HCT116 (cell line): ENCODE data around the gene PDE4D. TPM values are rescaled to one million over a fixed set of nuclear protein-coding genes. Genes with fewer than 3 reads are reported as not detected.

Experiments
- ATAC-seq: fragments of 200-7000 bp; cut with Tn5 transposase; 2 replicates; pipeline ENCODE4 v1.9.1; 2020; ENCODE audit warnings: mild to moderate bottlenecking, moderate library complexity
- BruUV-seq: library from RNA; stranded (reverse); fragments of 400-500 nt; replicated peaks from 2 replicates; lab custom pipeline; 2021; lab: Mats Ljungman, UMichigan
- CTCF ChIA-PET: fragments of 300-600 bp; sonication (Branson Sonifier 250); formaldehyde crosslinking; loops from one replicate; lab custom pipeline; 2021; ENCODE audit warnings: antibody characterized with exemption; lab: Charles Lee
- POLR2A ChIA-PET: fragments of 300-600, 350-600 bp; sonication (Branson Sonifier 250); formaldehyde crosslinking; loops from one replicate; lab custom pipeline; 2021; ENCODE audit warnings: antibody characterized with exemption; lab: Charles Lee
- RAD21 ChIA-PET, 2 experiments: fragments of 300-600 bp; sonication (Branson Sonifier 250); formaldehyde crosslinking; loops; one replicate each; lab custom pipeline; 2023; ENCODE audit warnings: low total read pairs in 2 of 2; ENCODE audit not compliant: uncharacterized antibody in 2 of 2, unreplicated experiment in 2 of 2, low non-redundant PET in 1 of 2; lab: Charles Lee
- DNase-seq: peaks from one replicate; pipeline ENCODE4 v3.0.0-alpha.2; 2010; ENCODE audit warnings: low read depth, low spot score
- H2AFZ ChIP-seq: fragments of 200-600 bp; shearing (Covaris generic), sonication (generic); 2 replicates; pipeline ENCODE4 v1.6.1; 2017; ENCODE audit warnings: low read depth, mixed run types, mixed read lengths, antibody characterized with exemption, low read length; ENCODE audit not compliant: poor library complexity, severe bottlenecking
- H3K27ac ChIP-seq: 2 replicates; pipeline ENCODE4 v1.5.1; 2012; ENCODE audit warnings: low read depth, low read length
- H3K27me3 ChIP-seq: fragments of 200-600 bp; sonication (generic); 2 replicates; pipeline ENCODE4 v1.6.1; 2016; ENCODE audit warnings: mixed run types, low read length, mixed read lengths; ENCODE audit not compliant: insufficient read depth
- H3K36me3 ChIP-seq, 2 experiments: fragments of 200-500 bp in 1 of 2; fragments of 200-600 bp in 1 of 2; sonication (Bioruptor generic) in 1 of 2; sonication (generic) in 1 of 2; 2 replicates each; pipeline versions ENCODE4 v1.5.1 to v1.6.1; 2014 to 2016; ENCODE audit warnings: low read length in 2 of 2, inconsistent platforms in 1 of 2, mixed read lengths in 1 of 2, mixed run types in 1 of 2; ENCODE audit not compliant: insufficient read depth in 2 of 2, control insufficient read depth in 1 of 2
- H3K4me1 ChIP-seq, 2 experiments: fragments of 200-600 bp in 1 of 2; sonication (generic) in 1 of 2; 2 replicates each; pipeline versions ENCODE4 v1.5.1 to v1.6.1; 2012 to 2017; ENCODE audit warnings: low read length in 2 of 2, inconsistent platforms in 1 of 2, mild to moderate bottlenecking in 1 of 2, mixed read lengths in 1 of 2, mixed run types in 1 of 2, moderate library complexity in 1 of 2; ENCODE audit not compliant: insufficient read depth in 2 of 2, control insufficient read depth in 1 of 2
- H3K4me2 ChIP-seq: fragments of 200-600 bp; sonication (generic); 2 replicates; pipeline ENCODE4 v1.6.1; 2017; ENCODE audit warnings: mixed run types, low read length, mixed read lengths
- H3K4me3 ChIP-seq, 2 experiments: fragments of 200-600 bp in 1 of 2; sonication (generic) in 1 of 2; replicated peaks in 1 of 2; 2 replicates each; pipeline ENCODE4 v1.5.1; 2011 to 2016; ENCODE audit warnings: low read length in 2 of 2, control low read depth in 1 of 2, low read depth in 1 of 2, mild to moderate bottlenecking in 1 of 2, mixed read lengths in 1 of 2, mixed run types in 1 of 2
- H3K79me2 ChIP-seq: fragments of 200-600 bp; sonication (generic); 2 replicates; pipeline ENCODE4 v1.6.1; 2017; ENCODE audit warnings: mild to moderate bottlenecking, mixed run types, low read length, moderate library complexity, mixed read lengths; ENCODE audit not compliant: insufficient read depth
- H3K9ac ChIP-seq: fragments of 200-600 bp; sonication (generic); 2 replicates; pipeline ENCODE4 v1.6.1; 2016; ENCODE audit warnings: low read length, mixed read lengths
- H3K9me2 ChIP-seq: fragments of 200-600 bp; sonication (generic), shearing (Covaris generic); 2 replicates; pipeline ENCODE4 v1.6.1; 2017; ENCODE audit warnings: mixed run types, mild to moderate bottlenecking, moderate library complexity; ENCODE audit not compliant: insufficient read depth
- H3K9me3 ChIP-seq, 2 experiments: fragments of 200-500 bp in 1 of 2; fragments of 200-600 bp in 1 of 2; sonication (Bioruptor generic) in 1 of 2; sonication (generic) in 1 of 2; 2 replicates each; pipeline ENCODE4 v1.6.1; 2014 to 2017; ENCODE audit warnings: low read length in 2 of 2, mixed read lengths in 2 of 2, inconsistent platforms in 1 of 2, low read depth in 1 of 2, mild to moderate bottlenecking in 1 of 2, mixed run types in 1 of 2, moderate library complexity in 1 of 2; ENCODE audit not compliant: control insufficient read depth in 1 of 2, insufficient read depth in 1 of 2
- H4K20me1 ChIP-seq: fragments of 200-600 bp; sonication (generic), shearing (Covaris generic); 2 replicates; pipeline ENCODE4 v1.6.1; 2017; ENCODE audit warnings: mixed run types, mild to moderate bottlenecking, moderate library complexity; ENCODE audit not compliant: insufficient read depth
- ATF3 ChIP-seq: IDR thresholded peaks from 2 replicates; pipeline ENCODE4 v1.6.1; 2012
- CEBPB ChIP-seq: IDR thresholded peaks from 2 replicates; pipeline ENCODE4 v1.6.1; 2012; ENCODE audit warnings: low read depth
- CTCF ChIP-seq, 3 experiments: fragments of 200-600 bp in 1 of 3; sonication (generic) in 1 of 3; IDR thresholded peaks in 2 of 3; conservative IDR thresholded peaks in 1 of 3; 2 replicates each; pipeline ENCODE4 v1.5.1; 2012 to 2017; ENCODE audit warnings: low read depth in 2 of 3, low read length in 2 of 3, antibody characterized with exemption in 1 of 3, borderline replicate concordance in 1 of 3, control low read depth in 1 of 3, mild to moderate bottlenecking in 1 of 3, mixed read lengths in 1 of 3, mixed run types in 1 of 3, moderate library complexity in 1 of 3; ENCODE audit not compliant: insufficient read depth in 1 of 3
- ELF1 ChIP-seq: IDR thresholded peaks from 2 replicates; pipeline ENCODE4 v1.6.1; 2012; ENCODE audit warnings: low read depth, borderline replicate concordance
- EZH2 ChIP-seq: fragments of 200-600 bp; sonication (generic); IDR thresholded peaks from 2 replicates; pipeline ENCODE4 v1.6.1; 2017; ENCODE audit warnings: antibody characterized with exemption, mixed run types
- EZH2phosphoT487 ChIP-seq: fragments of 200-600 bp; IDR thresholded peaks from 2 replicates; pipeline ENCODE4 v1.6.1; 2018; ENCODE audit warnings: antibody characterized with exemption, borderline replicate concordance
- FOSL1 ChIP-seq: IDR thresholded peaks from 2 replicates; pipeline ENCODE4 v1.6.1; 2012; ENCODE audit warnings: low read depth
- JUND ChIP-seq: IDR thresholded peaks from 2 replicates; pipeline ENCODE4 v1.6.1; 2012
- POLR2A ChIP-seq: IDR thresholded peaks from 2 replicates; pipeline ENCODE4 v1.7.0; 2011; ENCODE audit warnings: borderline replicate concordance; ENCODE audit not compliant: insufficient read depth, insufficient read length; ENCODE audit errors: extremely low read depth
- RAD21 ChIP-seq: IDR thresholded peaks from 2 replicates; pipeline ENCODE4 v1.6.1; 2012; ENCODE audit warnings: low read depth, mild to moderate bottlenecking
- REST ChIP-seq: IDR thresholded peaks from 2 replicates; pipeline ENCODE4 v1.6.1; 2012; ENCODE audit warnings: low read depth
- SIN3A ChIP-seq: IDR thresholded peaks from 2 replicates; pipeline ENCODE4 v1.6.1; 2012; ENCODE audit warnings: low read depth
- SP1 ChIP-seq: IDR thresholded peaks from 2 replicates; pipeline ENCODE4 v1.6.1; 2012; ENCODE audit warnings: low read depth
- SRF ChIP-seq: IDR thresholded peaks from 2 replicates; pipeline ENCODE4 v1.6.1; 2012; ENCODE audit warnings: low read depth
- TCF7L2 ChIP-seq: IDR thresholded peaks from 2 replicates; pipeline ENCODE4 v1.7.0; 2011; ENCODE audit warnings: borderline replicate concordance, inconsistent platforms; ENCODE audit not compliant: insufficient read depth, insufficient read length; ENCODE audit errors: extremely low read depth
- YY1 ChIP-seq: IDR thresholded peaks from 2 replicates; pipeline ENCODE4 v1.6.1; 2011; ENCODE audit warnings: low read length, low read depth, moderate library complexity, mild to moderate bottlenecking; ENCODE audit not compliant: insufficient replicate concordance; ENCODE audit errors: extremely low read depth
- ZBTB33 ChIP-seq: IDR thresholded peaks from 2 replicates; pipeline ENCODE4 v1.6.1; 2011; ENCODE audit warnings: mild to moderate bottlenecking, low read length, moderate library complexity; ENCODE audit not compliant: insufficient replicate concordance; ENCODE audit errors: extremely low read depth
- intact Hi-C: fragments of 100-400 bp; cut with micrococcal nuclease; formaldehyde crosslinking; loops from 2 replicates; pipeline ENCODE4 v1.10.0; 2022
- total RNA-seq: library from RNA; stranded (reverse); gene quantifications from one replicate; pipeline ENCODE4 v1.2.1, GENCODE V29; 2021; ENCODE audit not compliant: unreplicated experiment
- TF ChIP-seq, protein P1 (sequence below): IDR thresholded peaks from 2 replicates; pipeline ENCODE4 v1.6.1; 2012

PDE4D gene
- total RNA-seq, 1 experiment from 2014 or later = 1.1 TPM

- Histone ChIP-seq H3K4me1 (no peaks in the 10 kb centered on the region), H3K4me3 (no peak overlapping the region), H3K9ac (no peak overlapping the region), H3K9me2 (no peaks in the 10 kb centered on the region), H3K27me3 (peaks cover 13% of the 10 kb centered on the region), H4K20me1 (no peaks in the 10 kb centered on the region), H3K36me3 (no peaks in the 10 kb centered on the region), H3K27ac (no peak overlapping the region), H3K4me2 (no peak overlapping the region), H2AFZ (no peak overlapping the region), H3K79me2 (no peaks in the 10 kb centered on the region), H3K9me3 (no peaks in the 10 kb centered on the region)
- ChIA-PET CTCF (no interaction called here), RAD21 (no interaction called here), POLR2A (no interaction called here)
- intact Hi-C loops = no loop called here
- BruUV-seq = no TSS peak
- no peak for DNase-seq
- ATAC-seq = no peak
- TF ChIP-seq EZH2 (no peak), JUND (no peak), POLR2A (no peak), EZH2phosphoT487 (no peak), SRF (no peak), YY1 (no peak), CTCF (IDR thresholded peaks at IDR 0.05 in 2 of 3, conservative IDR thresholded peaks at IDR 0.05 in 1 of 3; ENCODE audit: borderline replicate concordance in 1 of 3, insufficient read depth in 1 of 3, low read depth in 2 of 3, low read length in 2 of 3) (no peak), ZBTB33 (no peak), ATF3 (no peak), RAD21 (no peak), FOSL1 (no peak), CEBPB (no peak), TCF7L2 (no peak), ELF1 (no peak), SP1 (no peak), SIN3A (no peak), REST (no peak)
- TF ChIP-seq, protein P1, sequence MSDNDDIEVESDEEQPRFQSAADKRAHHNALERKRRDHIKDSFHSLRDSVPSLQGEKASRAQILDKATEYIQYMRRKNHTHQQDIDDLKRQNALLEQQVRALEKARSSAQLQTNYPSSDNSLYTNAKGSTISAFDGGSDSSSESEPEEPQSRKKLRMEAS = no peak
Observed at GRCh38 chr5:59807806-59808205, 85.7 kb downstream of the PDE4D start.
